SJSA1 (cell line): ENCODE data around the gene ACOT7. TPM values are rescaled to one million over a fixed set of nuclear protein-coding genes. Genes with fewer than 3 reads are reported as not detected.
"Not testable (repeated sequence)": the region's sequence is repeated elsewhere in the genome, so short reads cannot be mapped to it uniquely, and the experiment has no call there.

ENCODE experiments used
- DNase-seq, 2 experiments: peaks; one replicate each; pipeline ENCODE4 v3.0.0-alpha.2; 2015 to 2020; ENCODE audit warnings: low spot score in 2 of 2, low read depth in 1 of 2
- H3K27ac ChIP-seq: fragments of 250-450 bp; sonication (Bioruptor Pico); 2 replicates; pipeline ENCODE4 v1.5.1; 2020; ENCODE audit warnings: mild to moderate bottlenecking, moderate library complexity
- H3K27me3 ChIP-seq: fragments of 250-450 bp; sonication (Bioruptor Pico); replicated peaks from 2 replicates; pipeline ENCODE4 v1.5.1; 2020; ENCODE audit warnings: mild to moderate bottlenecking, moderate library complexity
- H3K36me3 ChIP-seq: fragments of 250-450 bp; sonication (Bioruptor Pico); 2 replicates; pipeline ENCODE4 v1.5.1; 2020; ENCODE audit warnings: mild to moderate bottlenecking
- H3K4me1 ChIP-seq: fragments of 250-450 bp; sonication (Bioruptor Pico); replicated peaks from 2 replicates; pipeline ENCODE4 v1.6.1; 2021; ENCODE audit warnings: mild to moderate bottlenecking
- H3K4me3 ChIP-seq: fragments of 250-450 bp; sonication (Bioruptor Pico); 2 replicates; pipeline ENCODE4 v1.5.1; 2020; ENCODE audit warnings: mild to moderate bottlenecking
- H3K9me3 ChIP-seq: fragments of 250-450 bp; sonication (Bioruptor Pico); replicated peaks from 2 replicates; pipeline ENCODE4 v1.5.1; 2020; ENCODE audit warnings: mild to moderate bottlenecking
- total RNA-seq: library from RNA; depleted of rRNA; stranded (reverse); fragments of >200 nt; shearing (Covaris generic); gene quantifications from 2 replicates; pipeline ENCODE4 v1.2.3, GENCODE V29; 2014; rRNA removed

The ACOT7 gene
- total RNA-seq, 1 experiment from 2014 or later, result 33.9 TPM

- H3K27ac ChIP-seq, result no peak overlapping the region
- no peak for DNase-seq
- H3K27me3 ChIP-seq, result no peaks in the 10 kb centered on the region
- peaks cover 85% of the 10 kb centered on the region for H3K36me3 ChIP-seq
- no peaks in the 10 kb centered on the region for H3K9me3 ChIP-seq
- no peak overlapping the region for H3K4me3 ChIP-seq
- peaks cover 9% of the 10 kb centered on the region for H3K4me1 ChIP-seq
Observed at GRCh38 chr1:6223617-6224016, 169.9 kb downstream of the ACOT7 start.

GRCh38 chr1:6222636-6223035 is 170.9 kb downstream of the ACOT7 start:
- no peaks in the 10 kb centered on the region for H3K9me3 ChIP-seq
- no peak for DNase-seq
- no peaks in the 10 kb centered on the region for H3K27me3 ChIP-seq
- H3K4me3 ChIP-seq, result no peak overlapping the region
- peaks cover 9% of the 10 kb centered on the region for H3K4me1 ChIP-seq
- H3K27ac ChIP-seq, result no peak overlapping the region
- H3K36me3 ChIP-seq, result peaks cover 78% of the 10 kb centered on the region

GRCh38 chr1:6221210-6221784 is 172.3 kb downstream of the ACOT7 start:
- no peaks in the 10 kb centered on the region for H3K27me3 ChIP-seq
- no peak overlapping the region for H3K27ac ChIP-seq
- H3K4me3 ChIP-seq, result no peak overlapping the region
- no peak for DNase-seq
- H3K4me1 ChIP-seq, result peaks cover 9% of the 10 kb centered on the region
- H3K9me3 ChIP-seq, result no peaks in the 10 kb centered on the region
- peaks cover 67% of the 10 kb centered on the region for H3K36me3 ChIP-seq

- Histone ChIP-seq H3K27me3 (no peaks in the 10 kb centered on the region), H3K9me3 (no peaks in the 10 kb centered on the region), H3K27ac (no peak overlapping the region), H3K4me1 (peaks cover 8% of the 10 kb centered on the region), H3K36me3 (peaks cover 56% of the 10 kb centered on the region), H3K4me3 (no peak overlapping the region)
- no peak for DNase-seq
Observed at GRCh38 chr1:6220236-6220635, 173.3 kb downstream of the ACOT7 start.

GRCh38 chr1:6219641-6220040 is 173.9 kb downstream of the ACOT7 start:
- H3K4me1 ChIP-seq, DNase-seq, H3K9me3 ChIP-seq, H3K27ac ChIP-seq, H3K4me3 ChIP-seq, H3K27me3 ChIP-seq: not testable (repeated sequence)
- H3K36me3 ChIP-seq, result peaks cover 50% of the 10 kb centered on the region

GRCh38 chr1:6218375-6219164 is 175.0 kb downstream of the ACOT7 start:
- H3K27ac ChIP-seq, result no peak overlapping the region
- peaks cover 42% of the 10 kb centered on the region for H3K36me3 ChIP-seq
- no peak for DNase-seq
- no peaks in the 10 kb centered on the region for H3K9me3 ChIP-seq
- H3K27me3 ChIP-seq, result no peaks in the 10 kb centered on the region
- H3K4me1 ChIP-seq, result no peaks in the 10 kb centered on the region
- no peak overlapping the region for H3K4me3 ChIP-seq

Other genes starting within 250 kb of the ACOT7 start
- gene CHD5, start 213.4 kb downstream of the ACOT7 start, total RNA-seq, result 0.28 and 0.53 TPM in 2 replicates
- 149 and 187 TPM in 2 replicates for gene RPL22, start 194.2 kb downstream of the ACOT7 start, total RNA-seq
- gene RNF207, start 187.6 kb downstream of the ACOT7 start, total RNA-seq, result 5.4 and 27.3 TPM in 2 replicates
- gene ICMT, start 157.8 kb downstream of the ACOT7 start, total RNA-seq, result 114 and 140 TPM in 2 replicates
- not detected in 2 replicates for gene HES3, start 149.6 kb downstream of the ACOT7 start, total RNA-seq
- gene GPR153, start 132.7 kb downstream of the ACOT7 start, total RNA-seq, result 0.32 TPM in 1 of 2 replicates, not detected in the other
- gene HES2, start 26.2 kb upstream of the ACOT7 start, total RNA-seq, result 0.03 TPM in 1 of 2 replicates, not detected in the other
- not detected in 2 replicates for gene ESPN, start 31.0 kb upstream of the ACOT7 start, total RNA-seq
- gene TNFRSF25, start 72.4 kb upstream of the ACOT7 start, total RNA-seq, result 0.13 and 0.32 TPM in 2 replicates
- gene PLEKHG5, start 97.9 kb upstream of the ACOT7 start, total RNA-seq, result 0.34 and 1.6 TPM in 2 replicates
- 20.0 and 32.0 TPM in 2 replicates for gene NOL9, start 160.7 kb upstream of the ACOT7 start, total RNA-seq
- gene TAS1R1, start 161.5 kb upstream of the ACOT7 start, total RNA-seq, result not detected in 2 replicates
- 13.4 and 32.5 TPM in 2 replicates for gene ZBTB48, start 186.2 kb upstream of the ACOT7 start, total RNA-seq
- gene KLHL21, start 209.1 kb upstream of the ACOT7 start, total RNA-seq, result 19.9 and 26.4 TPM in 2 replicates
- gene PHF13, start 220.0 kb upstream of the ACOT7 start, total RNA-seq, result 17.6 and 18.0 TPM in 2 replicates
- 28.8 and 29.0 TPM in 2 replicates for gene THAP3, start 231.1 kb upstream of the ACOT7 start, total RNA-seq